GM20000 (cell line): ENCODE data around the gene B4GAT1.

Source experiments
- DNase-seq: peaks from one replicate; pipeline ENCODE4 v3.0.0; 2012; ENCODE audit warnings: low spot score
- TF ChIP-seq, protein P1 (sequence below): IDR thresholded peaks from 2 replicates; pipeline ENCODE4 v1.5.1; 2012; ENCODE audit warnings: mild to moderate bottlenecking, control low read depth; ENCODE audit errors: extremely low read depth, missing control alignments

The B4GAT1 gene

DNA sequence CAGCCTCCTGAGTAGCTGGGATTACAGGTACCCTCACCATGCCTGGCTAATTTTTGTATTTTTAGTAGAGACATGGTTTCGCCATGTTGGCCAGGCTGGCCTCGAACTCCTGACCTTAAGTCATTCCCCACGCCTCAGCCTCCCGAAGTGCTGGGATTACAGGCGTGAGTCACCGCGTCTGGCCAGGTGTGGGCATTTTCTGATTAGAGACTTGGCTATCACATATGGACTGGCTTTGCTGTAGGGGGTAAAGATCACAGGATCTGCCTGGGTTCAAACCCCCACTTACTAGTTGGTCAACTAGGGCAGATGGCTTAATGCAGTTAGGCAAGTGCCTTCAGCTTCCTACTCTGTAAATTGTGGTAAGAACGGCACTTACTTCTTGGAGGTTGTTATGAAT is 37.1 kb downstream of the B4GAT1 start:
- DNase-seq, result no peak
- TF ChIP-seq, protein P1, sequence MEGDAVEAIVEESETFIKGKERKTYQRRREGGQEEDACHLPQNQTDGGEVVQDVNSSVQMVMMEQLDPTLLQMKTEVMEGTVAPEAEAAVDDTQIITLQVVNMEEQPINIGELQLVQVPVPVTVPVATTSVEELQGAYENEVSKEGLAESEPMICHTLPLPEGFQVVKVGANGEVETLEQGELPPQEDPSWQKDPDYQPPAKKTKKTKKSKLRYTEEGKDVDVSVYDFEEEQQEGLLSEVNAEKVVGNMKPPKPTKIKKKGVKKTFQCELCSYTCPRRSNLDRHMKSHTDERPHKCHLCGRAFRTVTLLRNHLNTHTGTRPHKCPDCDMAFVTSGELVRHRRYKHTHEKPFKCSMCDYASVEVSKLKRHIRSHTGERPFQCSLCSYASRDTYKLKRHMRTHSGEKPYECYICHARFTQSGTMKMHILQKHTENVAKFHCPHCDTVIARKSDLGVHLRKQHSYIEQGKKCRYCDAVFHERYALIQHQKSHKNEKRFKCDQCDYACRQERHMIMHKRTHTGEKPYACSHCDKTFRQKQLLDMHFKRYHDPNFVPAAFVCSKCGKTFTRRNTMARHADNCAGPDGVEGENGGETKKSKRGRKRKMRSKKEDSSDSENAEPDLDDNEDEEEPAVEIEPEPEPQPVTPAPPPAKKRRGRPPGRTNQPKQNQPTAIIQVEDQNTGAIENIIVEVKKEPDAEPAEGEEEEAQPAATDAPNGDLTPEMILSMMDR, result no peak

DNA sequence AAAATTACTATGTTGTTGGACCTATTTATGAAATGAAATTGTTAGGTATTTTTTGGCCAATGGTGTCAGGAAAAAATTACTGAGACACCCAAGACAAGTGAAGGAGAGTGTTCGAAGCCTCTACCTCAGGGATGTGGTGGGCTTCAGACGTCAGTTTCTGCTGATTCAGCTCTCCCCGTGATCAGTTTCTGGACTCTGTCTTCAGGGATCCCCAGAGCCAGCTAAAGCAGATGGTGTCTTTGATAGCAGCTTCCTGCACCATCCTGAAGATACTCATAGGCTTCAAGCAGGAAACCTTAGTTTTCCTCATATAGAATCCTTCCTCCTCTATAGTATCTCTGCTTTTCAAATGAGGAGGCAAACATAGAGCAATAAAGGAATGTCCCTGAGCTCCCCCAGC is 38.0 kb downstream of the B4GAT1 start:
- TF ChIP-seq, protein P1, result no peak
- no peak for DNase-seq

DNA sequence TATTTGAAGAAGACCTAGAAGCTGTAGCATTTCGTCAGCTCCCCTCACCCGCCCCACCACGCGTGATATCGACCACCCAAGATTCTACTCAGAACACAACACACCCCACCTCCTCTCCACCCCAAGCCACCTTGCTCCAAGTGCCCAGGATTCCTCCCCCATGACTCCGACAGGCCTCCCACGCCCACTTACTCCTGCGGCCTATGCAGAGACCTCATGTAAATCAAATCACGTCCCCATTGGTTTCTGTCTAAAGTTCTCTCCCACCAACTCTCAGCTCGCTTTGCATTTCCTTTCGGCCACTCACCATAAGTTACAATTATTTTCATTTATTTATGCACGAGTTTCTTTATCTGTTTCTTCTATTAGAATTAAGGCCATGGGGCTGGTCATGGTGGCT is 44.8 kb downstream of the B4GAT1 start:
- TF ChIP-seq, protein P1, result no peak
- no peak for DNase-seq

GRCh38 chr11:66299186-66299585 is 48.2 kb downstream of the B4GAT1 start:
- no peak for DNase-seq
- TF ChIP-seq, protein P1, result no peak

GRCh38 chr11:66297610-66298009 is 49.8 kb downstream of the B4GAT1 start:
- TF ChIP-seq, protein P1, result no peak

More at GRCh38 chr11:66297610-66298009, 49.8 kb downstream of the B4GAT1 start:
- no peak for DNase-seq
